ENCODE data around the gene SLC43A1. TPM values are rescaled to one million over a fixed set of nuclear protein-coding genes. Genes with fewer than 3 reads are reported as not detected.
A peak's percentile ranks its signal among the peaks of the same experiment; 100 is the strongest.

SLC43A1 gene
- total and polyA plus RNA-seq, 2 of the 4 experiments (the other 2 are of a cell fraction) = 10.0 to 17.0 TPM

GRCh38 chr11:57513452-57513795 is 2.1 kb downstream of the SLC43A1 start:
- no peak for TF ChIP-seq POLR2A (IDR thresholded peaks at IDR 0.05; ENCODE audit: low read depth, low read length)
- no peak for TF ChIP-seq ELK1 (IDR thresholded peaks at IDR 0.05; ENCODE audit: borderline replicate concordance, low read depth, low read length)
- no peak for TF ChIP-seq MAFK (IDR thresholded peaks at IDR 0.05; ENCODE audit: low read depth, low read length)
- H3K4me1 ChIP-seq (ENCODE audit: control insufficient read depth, insufficient read depth, low read length) = no peaks in the 10 kb centered on the region; the same call in 1 of the 2 replicates
- H4K5ac ChIP-seq (ENCODE audit: low read depth, low read length) = no peak overlapping the region
- no peak overlapping the region for H2AK9ac ChIP-seq (replicated peaks; ENCODE audit: low read depth, low read length, poor library complexity)
- no peak overlapping the region for H2BK15ac ChIP-seq (ENCODE audit: low read depth, low read length)
- H3K4me3 ChIP-seq (ENCODE audit: insufficient read depth, low read depth, low read length) = no peak overlapping the region
- no CpG with 5 or more reads among the region's 1 CpG for WGBS, 2 experiments (ENCODE audit: extremely low coverage in 2 of 2, insufficient read length in 1 of 2)
- no peak overlapping the region for H3K9ac ChIP-seq (ENCODE audit: low read depth, low read length)
- peak overlapping the region; percentile 72; the same call in 1 of the 2 replicates for H3K23ac ChIP-seq (ENCODE audit: low read depth, low read length)
- H3K4me2 ChIP-seq (ENCODE audit: low read depth, low read length) = peak overlapping the region; percentile 91; the same call in 1 of the 2 replicates
- intact Hi-C loops (cut with micrococcal nuclease) = no loop called here
- POLR2A ChIA-PET (ENCODE audit: unreplicated experiment) = no interaction called here
- peaks cover 7 to 24% of the 10 kb centered on the region in 2 experiments; a peak in 3 of 4 replicates for H3K79me1 ChIP-seq (ENCODE audit: low read depth in 1 of 2, low read length in 2 of 2)
- H2BK5ac ChIP-seq (ENCODE audit: low read depth, low read length, poor library complexity, severe bottlenecking) = no peak overlapping the region
- peak overlapping the region; percentile 70; the same call in 1 of the 2 replicates for H2AK5ac ChIP-seq (ENCODE audit: low read depth, low read length)
- H3K27me3 ChIP-seq (ENCODE audit: control insufficient read depth, insufficient read depth, low read length) = no peaks in the 10 kb centered on the region
- H2BK20ac ChIP-seq (ENCODE audit: low read depth, low read length) = no peak overlapping the region
- H3K9me3 ChIP-seq (ENCODE audit: control insufficient read depth, insufficient read depth, low read length) = no peaks in the 10 kb centered on the region
- H3K4ac ChIP-seq (ENCODE audit: low read depth, low read length) = no peak overlapping the region
- peaks cover 7% of the 10 kb centered on the region; the same call in 1 of the 2 replicates for H4K20me1 ChIP-seq (ENCODE audit: insufficient read depth, low read length)
- H3K14ac ChIP-seq (replicated peaks; ENCODE audit: low read depth, low read length) = no peak overlapping the region
- CTCF ChIA-PET = interaction anchor here (1.2 kb wide), 1 partner anchor 20 kb away, joined by 7 read pairs; no protein-coding TSS in a partner anchor
- no peak for DNase-seq
- no peak overlapping the region for H3K56ac ChIP-seq (ENCODE audit: extremely low read depth, insufficient read depth, low read length)
- ATAC-seq (ENCODE audit: low read depth) = no peak
- no peak overlapping the region for H2BK120ac ChIP-seq (ENCODE audit: low read depth, low read length)
- no TSS peak for BruUV-seq (replicated peaks)
- H2AFZ ChIP-seq (replicated peaks; ENCODE audit: low read length, poor library complexity) = no peak overlapping the region
- H4K91ac ChIP-seq (ENCODE audit: insufficient read depth, low read depth, low read length) = no peak overlapping the region
- no peak overlapping the region for H3K27ac ChIP-seq (ENCODE audit: insufficient read depth, low read length)
- no peak overlapping the region for H3K18ac ChIP-seq (ENCODE audit: low read depth, low read length)
- H3K36me3 ChIP-seq (ENCODE audit: control insufficient read depth, insufficient read depth, low read length) = peaks cover 5% of the 10 kb centered on the region; the same call in 1 of the 2 replicates
- in situ Hi-C loops (cut with MboI; ENCODE audit: low sequenced_read_pairs) = loop anchor here (25.0 kb wide), 1 partner anchor 676 kb away; no protein-coding TSS in a partner anchor
- no peak overlapping the region for H4K8ac ChIP-seq (ENCODE audit: low read depth in 2 of 2, low read length in 2 of 2)
- dilution Hi-C loops (cut with HindIII; ENCODE audit: low sequenced_read_pairs, unreplicated experiment) = no loop called here
- no peaks in the 10 kb centered on the region; the same call in 1 of the 2 replicates for H3K9me1 ChIP-seq (ENCODE audit: insufficient read depth, low read length)
